H1 (cell line): ENCODE measurements around the gene COL25A1. TPM values are rescaled to one million over a fixed set of nuclear protein-coding genes. Genes with fewer than 3 reads are reported as not detected.

ENCODE experiments used
- CTCF ChIA-PET: fragments of 300-600 bp; sonication (Branson Sonifier 250); formaldehyde crosslinking; loops from one replicate; lab custom pipeline; 2021; ENCODE audit not compliant: partially characterized antibody; lab: Charles Lee
- POLR2A ChIA-PET: fragments of 300-600 bp; sonication (Branson Sonifier 250); formaldehyde crosslinking; loops from one replicate; lab custom pipeline; 2021; ENCODE audit warnings: inconsistent platforms; ENCODE audit not compliant: partially characterized antibody; lab: Charles Lee
- DNase-seq, 2 experiments: peaks; one replicate each; pipeline versions ENCODE4 v3.0.0 to v3.0.0-alpha.2; 2010 to 2022; ENCODE audit warnings: low spot score in 2 of 2, low read depth in 1 of 2, mixed read lengths in 1 of 2
- FAIRE-seq: peaks from 2 replicates; lab custom pipeline; 2011; peaks lifted over from hg19 to GRCh38; lab: Jason Lieb, UNC
- H2AFZ ChIP-seq: 2 replicates; pipeline ENCODE4 v1.8.1; 2012; ENCODE audit warnings: low read length, inconsistent platforms
- H2AK5ac ChIP-seq: 2 replicates; pipeline ENCODE4 v1.6.1; 2013; ENCODE audit warnings: low read depth, low read length
- H2BK120ac ChIP-seq: replicated peaks from 2 replicates; pipeline ENCODE3; 2013; ENCODE audit warnings: low read depth, low read length, inconsistent platforms
- H2BK12ac ChIP-seq: 2 replicates; pipeline ENCODE4 v1.6.1; 2013; ENCODE audit warnings: low read depth, low read length
- H2BK15ac ChIP-seq: 2 replicates; pipeline ENCODE4 v1.6.1; 2013; ENCODE audit warnings: low read length
- H2BK20ac ChIP-seq: 2 replicates; pipeline ENCODE4 v1.6.1; 2013; ENCODE audit warnings: low read length
- H2BK5ac ChIP-seq: 2 replicates; pipeline ENCODE4 v1.6.1; 2013; ENCODE audit warnings: low read depth, low read length
- H3K14ac ChIP-seq: 2 replicates; pipeline ENCODE4 v1.6.1; 2013; ENCODE audit warnings: inconsistent platforms; ENCODE audit not compliant: insufficient read length
- H3K18ac ChIP-seq: 2 replicates; pipeline ENCODE4 v1.6.1; 2013; ENCODE audit warnings: low read length; ENCODE audit errors: extremely low read depth
- H3K23ac ChIP-seq: 2 replicates; pipeline ENCODE4 v1.6.1; 2013; ENCODE audit warnings: inconsistent platforms; ENCODE audit not compliant: insufficient read length
- H3K23me2 ChIP-seq: 2 replicates; pipeline ENCODE4 v1.6.1; 2013; ENCODE audit warnings: low read depth, low read length
- H3K27ac ChIP-seq: 2 replicates; pipeline ENCODE4 v1.6.1; 2011; ENCODE audit warnings: low read depth, low read length, inconsistent platforms
- H3K27me3 ChIP-seq, 4 experiments: replicated peaks in 1 of 4; 1 replicate in 1 of 4; 2 replicates in 3 of 4; pipeline versions ENCODE4 v1.6.1 to v1.8.1; 2011 to 2013; ENCODE audit warnings: low read length in 3 of 4, mild to moderate bottlenecking in 3 of 4, inconsistent platforms in 2 of 4, mixed read lengths in 2 of 4, moderate library complexity in 1 of 4; ENCODE audit not compliant: control insufficient read depth in 3 of 4, insufficient read depth in 3 of 4; ENCODE audit errors: extremely low read depth in 1 of 4
- H3K36me3 ChIP-seq, 4 experiments: 2 replicates each; pipeline versions ENCODE4 v1.6.1 to v1.8.1; 2011 to 2013; ENCODE audit warnings: mild to moderate bottlenecking in 4 of 4, low read length in 3 of 4, moderate library complexity in 2 of 4, control low read depth in 1 of 4, inconsistent platforms in 1 of 4; ENCODE audit not compliant: insufficient read depth in 4 of 4, control insufficient read depth in 2 of 4
- H3K4ac ChIP-seq: replicated peaks from 2 replicates; pipeline ENCODE3; 2013; ENCODE audit warnings: low read length, low read depth, mixed read lengths, inconsistent platforms; ENCODE audit not compliant: insufficient read length
- H3K4me1 ChIP-seq, 4 experiments: replicated peaks in 1 of 4; 1 replicate in 1 of 4; 2 replicates in 3 of 4; pipeline versions ENCODE4 v1.6.1 to v1.8.1; 2011 to 2013; ENCODE audit warnings: low read length in 3 of 4, inconsistent platforms in 2 of 4, mixed read lengths in 1 of 4; ENCODE audit not compliant: insufficient read depth in 4 of 4, control insufficient read depth in 3 of 4
- H3K4me2 ChIP-seq, 2 experiments: 2 replicates each; pipeline versions ENCODE4 v1.6.1 to v1.8.1; 2011 to 2013; ENCODE audit warnings: low read depth in 2 of 2, low read length in 2 of 2, control low read depth in 1 of 2, inconsistent platforms in 1 of 2, mild to moderate bottlenecking in 1 of 2; ENCODE audit not compliant: insufficient read depth in 1 of 2
- H3K4me3 ChIP-seq, 4 experiments: fragments of 200-600, 300-600 bp in 1 of 4; sonication (generic), shearing (Covaris generic), sonication (Bioruptor Twin) in 1 of 4; 2 replicates each; pipeline versions ENCODE4 v1.5.1 to v1.8.1; 2011 to 2016; ENCODE audit warnings: low read length in 4 of 4, low read depth in 3 of 4, control low read depth in 2 of 4, inconsistent platforms in 2 of 4, mild to moderate bottlenecking in 2 of 4, mixed read lengths in 1 of 4, moderate library complexity in 1 of 4; ENCODE audit not compliant: insufficient read depth in 2 of 4; ENCODE audit errors: extremely low read depth in 1 of 4
- H3K56ac ChIP-seq: replicated peaks from 2 replicates; pipeline ENCODE3; 2013; ENCODE audit warnings: low read depth, mild to moderate bottlenecking, mixed read lengths, low read length, inconsistent platforms; ENCODE audit not compliant: insufficient read length
- H3K79me1 ChIP-seq: 2 replicates; pipeline ENCODE4 v1.6.1; 2013; ENCODE audit warnings: low read depth, low read length, control low read depth
- H3K79me2 ChIP-seq, 2 experiments: 2 replicates each; pipeline versions ENCODE4 v1.6.1 to v1.8.1; 2012 to 2013; ENCODE audit warnings: low read length in 2 of 2, mild to moderate bottlenecking in 2 of 2, inconsistent platforms in 1 of 2; ENCODE audit not compliant: insufficient read depth in 2 of 2, control insufficient read depth in 1 of 2
- H3K9ac ChIP-seq, 4 experiments: replicated peaks in 1 of 4; 1 replicate in 1 of 4; 2 replicates in 3 of 4; pipeline versions ENCODE4 v1.6.1 to v1.8.1; 2011 to 2013; ENCODE audit warnings: low read depth in 3 of 4, low read length in 3 of 4, control low read depth in 2 of 4, mild to moderate bottlenecking in 2 of 4, moderate library complexity in 2 of 4, inconsistent platforms in 1 of 4; ENCODE audit errors: extremely low read depth in 1 of 4
- H3K9me3 ChIP-seq, 2 experiments: 2 replicates each; pipeline versions ENCODE4 v1.6.1 to v1.8.1; 2012 to 2013; ENCODE audit warnings: mild to moderate bottlenecking in 2 of 2, moderate library complexity in 2 of 2, control low read depth in 1 of 2, inconsistent platforms in 1 of 2, low read depth in 1 of 2, low read length in 1 of 2, mixed read lengths in 1 of 2; ENCODE audit not compliant: insufficient read depth in 2 of 2
- H4K20me1 ChIP-seq, 2 experiments: replicated peaks in 1 of 2; 2 replicates each; pipeline versions ENCODE3 to v1.8.1; 2011 to 2013; ENCODE audit warnings: inconsistent platforms in 2 of 2, low read length in 2 of 2, mild to moderate bottlenecking in 1 of 2; ENCODE audit not compliant: insufficient read depth in 2 of 2, control insufficient read depth in 1 of 2
- H4K5ac ChIP-seq: 2 replicates; pipeline ENCODE4 v1.6.1; 2013; ENCODE audit warnings: low read length, low read depth, mixed read lengths, inconsistent platforms; ENCODE audit not compliant: insufficient read length
- H4K8ac ChIP-seq: 2 replicates; pipeline ENCODE4 v1.8.0; 2013; ENCODE audit warnings: mild to moderate bottlenecking, moderate library complexity, low read length, inconsistent platforms; ENCODE audit not compliant: insufficient read depth; ENCODE audit errors: extremely low read depth
- H4K91ac ChIP-seq: replicated peaks from 2 replicates; pipeline ENCODE3; 2013; ENCODE audit warnings: low read length, mixed read lengths, inconsistent platforms; ENCODE audit not compliant: insufficient read length
- ASH2L ChIP-seq: fragments of 200-600, 300-600 bp; sonication (generic); IDR thresholded peaks from one replicate; pipeline ENCODE4 v1.7.1; 2017; ENCODE audit warnings: low read length
- RFX5 ChIP-seq: IDR thresholded peaks from 2 replicates; pipeline ENCODE4 v1.6.1; 2011; ENCODE audit warnings: low read depth, low read length, improper control_type of control experiment, borderline replicate concordance
- SAP30 ChIP-seq: fragments of 300-600 bp; sonication (generic); IDR thresholded peaks from 2 replicates; pipeline ENCODE4 v1.7.1; 2012; ENCODE audit warnings: low read length, moderate library complexity, mild to moderate bottlenecking, inconsistent platforms; ENCODE audit not compliant: insufficient read depth, insufficient replicate concordance
- SP2 ChIP-seq: IDR thresholded peaks from 2 replicates; pipeline ENCODE4 v1.6.1; 2012; ENCODE audit warnings: mild to moderate bottlenecking, low read length, inconsistent platforms
- WGBS, 2 experiments: shearing (Covaris generic) in 1 of 2; methylation state at CpG; one replicate each; pipeline versions ENCODE4 v1.1.6 to v1.1.7; 2013 to 2015; ENCODE audit warnings: low lambda C conversion rate in 2 of 2, mixed read lengths in 2 of 2, inconsistent platforms in 1 of 2, low coverage in 1 of 2, missing lambda C conversion rate in 1 of 2; ENCODE audit not compliant: insufficient replicate concordance in 2 of 2, insufficient coverage in 1 of 2, insufficient read length in 1 of 2; ENCODE audit errors: extremely low coverage in 1 of 2, missing lambda C conversion rate in 1 of 2; 5-methylcytosine and 5-hydroxymethylcytosine counted together
- polyA plus RNA-seq, 7 experiments: library from polyadenylated mRNA; depleted of rRNA in 3 of 7; stranded (reverse) in 5 of 7; unstranded in 2 of 7; fragments of >200 nt in 5 of 7; fragments of 200-250 nt in 2 of 7; gene quantifications; 1 replicate in 5 of 7; 2 replicates in 1 of 7; 4 replicates in 1 of 7; pipeline versions ENCODE4 v1.2.1 to v1.2.3, GENCODE V29; 2011 to 2013; ENCODE audit warnings: missing spikeins in 2 of 7, mixed read lengths in 2 of 7
- total RNA-seq: library from RNA; stranded (reverse); fragmentation: NEBNext Ultra II Directional; extraction: Animal tissue kit (Norgen Biotek cat#: 25700); gene quantifications from 2 replicates; pipeline ENCODE4 v1.2.1, GENCODE V29; 2021

Gene COL25A1
- total and polyA plus RNA-seq, 2 of the 8 experiments (the other 6 are each of a cell fraction or from before 2014, with no cell fraction given) = 1.1 to 8.3 TPM

GRCh38 chr4:108834166-108834834 lies 468.2 kb downstream of the COL25A1 start:
- TF ChIP-seq SAP30 (no peak), ASH2L (no peak), RFX5 (no peak), SP2 (no peak)
- WGBS, 2 experiments = 82% methylated on average over 9 of the region's 9 CpGs; no CpG with 5 or more reads in 1 of the 2 experiments
- FAIRE-seq (no peak), DNase-seq (no peak)
- Histone ChIP-seq H3K9ac (no peak overlapping the region), H3K4me1 (no peaks in the 10 kb centered on the region), H2BK15ac (no peak overlapping the region), H3K9me3 (no peaks in the 10 kb centered on the region), H3K36me3 (no peaks in the 10 kb centered on the region), H3K27me3 (no peaks in the 10 kb centered on the region), H3K23ac (no peak overlapping the region), H2AFZ (no peak overlapping the region), H3K27ac (no peak overlapping the region), H3K79me1 (no peaks in the 10 kb centered on the region), H4K91ac (no peak overlapping the region), H2AK5ac (no peak overlapping the region), H3K79me2 (no peaks in the 10 kb centered on the region), H4K20me1 (no peaks in the 10 kb centered on the region), H3K4me3 (no peak overlapping the region), H3K4me2 (no peak overlapping the region), H2BK5ac (no peak overlapping the region), H3K56ac (no peak overlapping the region), H4K8ac (no peak overlapping the region), H2BK20ac (no peak overlapping the region), H3K14ac (no peak overlapping the region), H3K18ac (no peak overlapping the region), H3K4ac (peak overlapping the region; percentile 80), H2BK120ac (no peak overlapping the region), H4K5ac (no peak overlapping the region), H3K23me2 (no peaks in the 10 kb centered on the region), H2BK12ac (no peak overlapping the region)
- POLR2A ChIA-PET = no interaction called here
- CTCF ChIA-PET = interaction anchor here (0.5 to 1.8 kb wide), 19 partner anchors 10 to 500 kb away, joined by 3 to 9 read pairs (median 4); no protein-coding TSS in a partner anchor
